Hepatocyte (in vitro differentiated cells): ENCODE measurements around the gene NUDT4. TPM values are rescaled to one million over a fixed set of nuclear protein-coding genes. Genes with fewer than 3 reads are reported as not detected.
"Not testable (repeated sequence)": the region's sequence is repeated elsewhere in the genome, so short reads cannot be mapped to it uniquely, and the experiment has no call there.

Experiments used
- DNase-seq: peaks from one replicate; pipeline ENCODE4 v3.0.0-alpha.2; 2016; ENCODE audit warnings: low spot score
- H2AFZ ChIP-seq: fragments of 200-600 bp; sonication (generic); 2 replicates; pipeline ENCODE4 v1.6.0; 2016; ENCODE audit warnings: antibody characterized with exemption, mild to moderate bottlenecking
- H3K27ac ChIP-seq: fragments of 200-600 bp; sonication (generic); 2 replicates; pipeline ENCODE4 v1.5.1; 2016; ENCODE audit warnings: mild to moderate bottlenecking
- H3K27me3 ChIP-seq: fragments of 200-600 bp; sonication (generic); 2 replicates; pipeline ENCODE4 v1.6.1; 2016
- H3K36me3 ChIP-seq: fragments of 200-600 bp; sonication (generic); replicated peaks from 2 replicates; pipeline ENCODE4 v1.5.1; 2016; ENCODE audit warnings: low read depth; ENCODE audit not compliant: insufficient read depth
- H3K4me1 ChIP-seq: fragments of 200-600 bp; sonication (generic); 2 replicates; pipeline ENCODE4 v1.5.1; 2016; ENCODE audit warnings: mild to moderate bottlenecking, moderate library complexity; ENCODE audit not compliant: insufficient read depth
- H3K4me2 ChIP-seq: fragments of 200-600 bp; sonication (generic); 2 replicates; pipeline ENCODE4 v1.6.0; 2016
- H3K4me3 ChIP-seq: fragments of 200-600 bp; sonication (generic); 2 replicates; pipeline ENCODE4 v1.5.1; 2016; ENCODE audit warnings: mild to moderate bottlenecking
- H3K79me2 ChIP-seq: fragments of 200-600 bp; sonication (generic); 2 replicates; pipeline ENCODE4 v1.6.0; 2017; ENCODE audit warnings: mild to moderate bottlenecking
- H3K9me2 ChIP-seq: fragments of 200-600 bp; sonication (generic); replicated peaks from 2 replicates; pipeline ENCODE4 v1.6.0; 2017; ENCODE audit warnings: mild to moderate bottlenecking; ENCODE audit not compliant: insufficient read depth
- H3K9me3 ChIP-seq: fragments of 200-600 bp; sonication (generic); 2 replicates; pipeline ENCODE4 v1.5.1; 2016; ENCODE audit warnings: low read depth, mild to moderate bottlenecking
- H4K20me1 ChIP-seq: fragments of 200-600 bp; sonication (generic); 2 replicates; pipeline ENCODE4 v1.6.0; 2016; ENCODE audit warnings: mild to moderate bottlenecking; ENCODE audit not compliant: insufficient read depth, poor library complexity, severe bottlenecking
- EZH2 ChIP-seq: fragments of 200-600 bp; sonication (generic); IDR thresholded peaks from 2 replicates; pipeline ENCODE4 v1.6.1; 2016; ENCODE audit warnings: antibody characterized with exemption, mild to moderate bottlenecking, borderline replicate concordance
- EZH2phosphoT487 ChIP-seq: fragments of 200-600 bp; sonication (generic); IDR thresholded peaks from one replicate; pipeline ENCODE4 v1.6.1; 2018; ENCODE audit warnings: antibody characterized with exemption, mild to moderate bottlenecking, low read depth, moderate library complexity; ENCODE audit not compliant: unreplicated experiment, severe bottlenecking
- WGBS: methylation state at CpG from one replicate; pipeline ENCODE4 v1.1.6; 2016; ENCODE audit warnings: low lambda C conversion rate; ENCODE audit errors: missing lambda C conversion rate; 5-methylcytosine and 5-hydroxymethylcytosine counted together
- polyA plus RNA-seq: library from polyadenylated mRNA; unstranded; fragments of >200 nt; fragmentation: Nextera tagmentation; extraction: Ambion mirVana; gene quantifications from 2 replicates; pipeline ENCODE4 v1.2.1, GENCODE V29; 2016
- total RNA-seq: library from RNA; depleted of rRNA; stranded (reverse); fragments of >200 nt; gene quantifications from 2 replicates; pipeline ENCODE4 v1.2.3, GENCODE V29; 2014
- TF ChIP-seq, protein P1 (sequence below): fragments of 200-600 bp; sonication (generic); IDR thresholded peaks from 2 replicates; pipeline ENCODE4 v1.5.1; 2016; ENCODE audit warnings: antibody characterized with exemption, mild to moderate bottlenecking; ENCODE audit not compliant: poor library complexity

NUDT4 gene
- total and polyA plus RNA-seq, 2 experiments from 2014 or later, result 151 to 243 TPM

DNA sequence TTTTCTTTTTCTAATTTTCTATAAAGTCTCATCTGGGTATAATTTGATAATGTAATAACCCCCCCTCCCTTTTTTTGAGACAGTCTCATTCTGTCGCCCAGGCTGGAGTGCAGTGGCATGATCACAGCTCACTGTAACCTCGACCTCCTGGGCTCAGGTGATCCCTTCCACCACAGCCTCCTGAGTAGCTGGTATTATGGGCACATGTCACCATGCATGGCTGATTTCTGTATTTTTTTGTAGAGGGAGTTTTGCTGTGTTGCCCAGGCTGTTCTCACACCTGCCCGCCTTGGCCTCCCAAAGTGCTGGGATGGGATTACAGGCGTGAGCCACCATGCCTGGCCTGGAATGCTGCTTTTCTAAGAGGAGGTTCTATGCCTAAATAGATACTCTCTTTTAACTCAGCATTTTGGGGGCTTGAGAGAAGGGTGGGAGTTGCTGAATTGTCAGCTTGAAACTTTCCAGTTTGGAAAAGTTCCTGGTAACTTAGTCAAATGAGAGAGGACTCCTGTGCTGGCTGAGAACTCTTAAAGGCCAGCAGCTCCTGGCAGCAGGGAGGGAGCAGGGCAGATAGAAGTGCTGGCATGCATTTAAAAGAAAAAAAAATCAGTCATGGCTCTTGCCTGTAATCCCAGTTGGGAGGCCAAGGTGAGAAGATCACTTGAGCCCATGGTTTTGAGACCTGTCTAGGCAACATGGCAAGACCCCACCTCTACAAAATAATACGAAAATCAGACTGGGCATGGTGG, 13.0 kb downstream of the NUDT4 start:
- TF ChIP-seq, protein P1, sequence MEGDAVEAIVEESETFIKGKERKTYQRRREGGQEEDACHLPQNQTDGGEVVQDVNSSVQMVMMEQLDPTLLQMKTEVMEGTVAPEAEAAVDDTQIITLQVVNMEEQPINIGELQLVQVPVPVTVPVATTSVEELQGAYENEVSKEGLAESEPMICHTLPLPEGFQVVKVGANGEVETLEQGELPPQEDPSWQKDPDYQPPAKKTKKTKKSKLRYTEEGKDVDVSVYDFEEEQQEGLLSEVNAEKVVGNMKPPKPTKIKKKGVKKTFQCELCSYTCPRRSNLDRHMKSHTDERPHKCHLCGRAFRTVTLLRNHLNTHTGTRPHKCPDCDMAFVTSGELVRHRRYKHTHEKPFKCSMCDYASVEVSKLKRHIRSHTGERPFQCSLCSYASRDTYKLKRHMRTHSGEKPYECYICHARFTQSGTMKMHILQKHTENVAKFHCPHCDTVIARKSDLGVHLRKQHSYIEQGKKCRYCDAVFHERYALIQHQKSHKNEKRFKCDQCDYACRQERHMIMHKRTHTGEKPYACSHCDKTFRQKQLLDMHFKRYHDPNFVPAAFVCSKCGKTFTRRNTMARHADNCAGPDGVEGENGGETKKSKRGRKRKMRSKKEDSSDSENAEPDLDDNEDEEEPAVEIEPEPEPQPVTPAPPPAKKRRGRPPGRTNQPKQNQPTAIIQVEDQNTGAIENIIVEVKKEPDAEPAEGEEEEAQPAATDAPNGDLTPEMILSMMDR, result no peak
- TF ChIP-seq EZH2 (no peak), EZH2phosphoT487 (no peak)
- Histone ChIP-seq H3K4me2 (peak overlapping the region; percentile 43), H4K20me1 (peaks cover 80% of the 10 kb centered on the region), H2AFZ (no peak overlapping the region), H3K9me3 (no peaks in the 10 kb centered on the region), H3K36me3 (no peaks in the 10 kb centered on the region), H3K27me3 (no peaks in the 10 kb centered on the region), H3K4me1 (peaks cover 6% of the 10 kb centered on the region), H3K9me2 (no peaks in the 10 kb centered on the region), H3K79me2 (peaks cover 92% of the 10 kb centered on the region), H3K27ac (peak overlapping the region; percentile 37), H3K4me3 (no peak overlapping the region)
- WGBS, result 89% methylated on average over 5 of the region's 5 CpGs
- no peak for DNase-seq

DNA sequence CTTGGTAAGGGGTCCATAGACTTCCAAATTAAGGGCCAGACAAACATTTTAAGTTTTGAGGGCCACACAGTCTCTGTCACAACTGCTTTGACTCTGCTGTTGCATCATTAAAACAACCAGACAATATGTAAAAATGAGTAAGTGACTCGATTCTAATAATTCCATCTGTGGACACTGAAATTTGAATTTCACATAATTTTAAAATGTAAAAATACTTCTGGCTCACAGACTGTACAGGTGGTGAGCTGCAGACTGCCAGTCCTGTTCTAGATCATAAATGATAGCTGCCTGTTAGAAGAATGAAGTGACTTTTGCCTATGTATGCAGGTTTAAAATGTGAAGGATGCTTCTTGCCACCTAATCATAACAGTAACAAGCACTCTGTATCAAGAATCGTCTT, 15.7 kb downstream of the NUDT4 start:
- DNase-seq, result no peak
- H2AFZ ChIP-seq, result no peak overlapping the region
- no peak overlapping the region for H3K4me2 ChIP-seq
- no peaks in the 10 kb centered on the region for H3K9me3 ChIP-seq
- TF ChIP-seq EZH2phosphoT487 (no peak), EZH2 (no peak)
- TF ChIP-seq, protein P1, result no peak
- H4K20me1 ChIP-seq, result peaks cover 73% of the 10 kb centered on the region
- H3K36me3 ChIP-seq, result peaks cover 6% of the 10 kb centered on the region
- 84% methylated on average over 2 of the region's 2 CpGs for WGBS
- H3K27me3 ChIP-seq, result no peaks in the 10 kb centered on the region
- no peak overlapping the region for H3K27ac ChIP-seq
- H3K4me1 ChIP-seq, result peaks cover 19% of the 10 kb centered on the region
- H3K79me2 ChIP-seq, result peaks cover 90% of the 10 kb centered on the region
- no peak overlapping the region for H3K4me3 ChIP-seq
- H3K9me2 ChIP-seq, result no peaks in the 10 kb centered on the region

GRCh38 chr12:93397412-93397811, 19.7 kb downstream of the NUDT4 start:
- H3K36me3 ChIP-seq, result peaks cover 6% of the 10 kb centered on the region
- H3K79me2 ChIP-seq, result peaks cover 55% of the 10 kb centered on the region
- peaks cover 13% of the 10 kb centered on the region for H3K4me1 ChIP-seq
- peak overlapping the region; percentile 43 for H3K27ac ChIP-seq
- H2AFZ ChIP-seq, result no peak overlapping the region
- no peaks in the 10 kb centered on the region for H3K9me2 ChIP-seq
- no peak overlapping the region for H3K4me3 ChIP-seq
- no peak for TF ChIP-seq EZH2
- no peak for TF ChIP-seq EZH2phosphoT487
- TF ChIP-seq, protein P1, result no peak
- no peaks in the 10 kb centered on the region for H3K27me3 ChIP-seq
- H4K20me1 ChIP-seq, result peaks cover 34% of the 10 kb centered on the region
- H3K4me2 ChIP-seq, result no peak overlapping the region
- 88% methylated on average over 12 of the region's 12 CpGs for WGBS
- no peak for DNase-seq
- no peaks in the 10 kb centered on the region for H3K9me3 ChIP-seq

- not testable (repeated sequence) for DNase-seq, H3K9me3 ChIP-seq, H3K36me3 ChIP-seq, H3K4me2 ChIP-seq, H3K27ac ChIP-seq, H3K4me3 ChIP-seq, H3K9me2 ChIP-seq, H3K27me3 ChIP-seq, H2AFZ ChIP-seq
- no CpG with 5 or more reads among the region's 5 CpGs for WGBS
- Histone ChIP-seq H4K20me1 (peaks cover 24% of the 10 kb centered on the region), H3K4me1 (peaks cover 13% of the 10 kb centered on the region), H3K79me2 (peaks cover 42% of the 10 kb centered on the region)
These were observed 21.6 kb downstream of the NUDT4 start for GRCh38 chr12:93399183-93399863.
